Stimulated activated CD8-positive, alpha-beta memory T cell treated with anti-CD3 and anti-CD28 coated beads, Interleukin-12 subunit alpha, Interleukin-12 subunit beta, amount 100 ng/mL, for 1 hour (primary cell): Measurements from ENCODE around the gene EARS2.
"Not testable (repeated sequence)": the region's sequence is repeated elsewhere in the genome, so short reads cannot be mapped to it uniquely, and the experiment has no call there.

Experiments used
- DNase-seq: peaks from one replicate; pipeline ENCODE4 v3.0.0-alpha.2; 2020; ENCODE audit warnings: low read depth

Gene EARS2

DNA sequence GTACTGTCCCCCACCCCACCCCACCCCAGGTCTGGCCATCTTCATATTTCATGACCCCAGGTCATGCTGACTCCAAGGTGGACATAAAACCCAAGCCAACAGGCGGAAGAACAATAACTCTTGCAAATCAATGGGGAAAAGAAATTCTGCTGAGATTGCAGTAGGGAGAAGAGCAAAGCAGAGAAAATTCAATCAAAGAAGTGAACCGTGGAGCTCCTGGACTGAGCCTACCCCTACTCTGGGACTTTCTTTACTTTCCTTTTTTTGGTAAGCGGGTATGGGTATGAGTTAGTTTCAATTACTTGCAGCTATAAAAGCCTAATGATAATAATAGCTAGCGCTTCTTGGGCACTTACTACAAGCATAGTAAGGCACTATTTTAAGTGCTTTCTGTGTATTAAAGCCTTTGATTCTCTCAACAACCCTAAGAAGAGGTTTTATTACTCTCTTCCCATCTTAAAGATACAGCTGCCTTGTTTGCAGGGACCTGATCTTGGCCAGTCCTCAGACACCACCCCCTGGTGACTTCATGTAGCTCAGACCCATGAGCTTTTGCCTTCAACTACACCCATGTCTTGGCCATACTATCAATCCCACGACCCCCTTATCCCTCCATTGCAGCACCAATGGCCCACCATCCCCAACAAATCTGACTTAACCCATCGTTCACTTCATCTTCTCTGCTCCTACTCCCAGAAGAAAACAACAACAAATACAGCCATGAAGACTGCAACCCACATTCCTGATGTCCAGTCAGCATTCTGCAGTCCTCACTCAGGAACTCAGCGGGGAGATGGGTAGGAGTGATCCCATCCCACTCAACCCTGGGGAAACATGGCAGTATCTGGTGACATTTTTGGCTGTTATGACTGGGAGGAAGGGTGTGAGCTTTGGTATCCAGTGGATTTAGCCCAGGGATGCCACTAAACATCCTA lies 51.2 kb downstream of the EARS2 start:
- DNase-seq: no peak

DNA sequence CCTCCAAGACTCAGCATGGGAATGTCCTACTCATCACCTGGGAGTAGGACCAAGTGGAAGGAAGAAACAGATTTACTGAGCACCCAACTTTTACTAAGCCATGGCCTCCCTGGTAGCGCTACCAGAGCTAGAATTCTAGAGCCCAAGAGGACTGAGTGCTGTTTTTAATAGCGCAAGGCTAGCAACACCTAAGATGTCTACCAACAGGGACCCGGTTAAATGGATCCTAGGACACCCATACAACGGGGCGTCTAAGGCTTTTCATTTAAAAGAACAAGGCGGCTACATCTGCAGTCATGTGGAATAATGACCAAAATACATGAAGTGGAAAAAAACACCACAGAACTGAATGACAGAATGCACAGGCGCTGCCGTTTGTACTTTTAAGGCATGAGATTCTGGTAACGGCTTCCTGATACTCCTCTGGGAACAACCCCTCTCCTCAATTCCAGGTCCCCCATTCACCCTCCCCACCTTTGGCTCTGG lies 51.9 kb downstream of the EARS2 start:
- DNase-seq: no peak

DNA sequence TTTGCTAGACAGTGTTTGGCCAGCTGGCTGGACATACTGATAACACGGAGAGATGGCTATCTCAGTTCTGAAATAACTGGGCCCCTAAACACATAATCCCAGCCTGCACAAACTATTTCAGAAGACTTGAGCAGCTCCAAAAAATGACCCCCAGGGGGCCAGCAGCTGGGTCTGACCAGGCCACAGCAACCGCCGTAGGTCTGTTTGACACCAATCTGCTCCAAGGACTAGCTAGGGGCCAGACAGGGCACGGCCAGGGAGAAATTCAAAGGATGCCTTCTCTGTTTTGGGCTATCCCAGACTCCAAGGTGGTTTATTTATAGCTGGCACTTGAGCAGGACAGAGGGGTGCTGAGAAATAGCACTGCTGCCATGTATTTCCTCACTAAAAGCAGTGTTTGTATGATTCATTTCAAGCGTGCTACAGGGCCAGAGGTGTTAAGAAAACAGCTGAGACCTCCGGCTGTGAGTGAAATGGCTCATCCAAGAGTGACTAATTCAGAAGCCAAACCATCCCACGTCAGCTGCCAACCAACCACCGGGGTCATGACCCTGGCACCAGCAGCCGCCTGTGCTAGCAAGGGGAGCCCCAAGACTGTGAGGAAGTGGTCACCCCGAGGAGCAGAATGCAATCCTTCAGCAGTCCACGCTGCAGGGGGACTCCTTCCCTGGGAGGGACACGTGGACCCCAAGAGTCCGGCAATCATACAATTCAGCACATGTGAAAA lies 52.5 kb downstream of the EARS2 start:
- DNase-seq: peak; percentile 38

DNA sequence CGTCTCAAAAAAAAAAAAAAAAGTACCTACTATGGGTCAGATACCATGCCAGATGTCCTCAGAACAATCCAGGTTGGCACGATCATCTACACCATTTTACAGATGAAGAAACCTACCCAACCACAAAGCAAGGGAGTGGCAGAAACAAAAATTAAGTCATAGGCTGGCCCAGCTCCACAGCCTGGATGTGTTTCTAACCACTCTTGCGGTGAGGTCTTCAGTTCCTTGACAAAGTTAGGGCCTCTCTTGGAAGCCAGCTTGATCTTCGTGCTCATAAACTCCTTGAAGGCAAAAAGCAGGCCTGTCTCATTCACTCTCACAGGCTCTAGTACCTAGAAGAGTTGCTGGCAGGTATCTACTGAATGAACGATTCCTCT lies 53.1 kb downstream of the EARS2 start:
- DNase-seq: no peak

DNA sequence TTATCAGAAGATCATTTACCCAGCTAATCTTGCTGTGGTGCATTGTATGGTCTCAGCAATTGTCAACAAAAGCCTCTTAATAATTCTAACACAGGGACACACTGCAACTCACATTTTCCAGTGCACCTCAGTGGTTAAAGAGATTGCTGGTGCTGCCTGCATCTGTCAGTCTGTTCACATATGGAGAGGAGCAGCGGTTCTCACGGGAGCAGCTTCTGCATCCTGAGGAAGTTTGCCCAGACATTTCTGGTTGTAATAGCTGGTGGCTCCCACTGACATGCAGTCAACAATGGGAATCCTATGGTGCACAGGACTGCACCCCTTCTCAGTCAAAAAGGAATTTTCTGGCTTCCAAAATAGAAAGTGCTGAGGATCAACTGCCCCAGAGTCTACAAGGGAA lies 54.7 kb downstream of the EARS2 start:
- no peak for DNase-seq

DNA sequence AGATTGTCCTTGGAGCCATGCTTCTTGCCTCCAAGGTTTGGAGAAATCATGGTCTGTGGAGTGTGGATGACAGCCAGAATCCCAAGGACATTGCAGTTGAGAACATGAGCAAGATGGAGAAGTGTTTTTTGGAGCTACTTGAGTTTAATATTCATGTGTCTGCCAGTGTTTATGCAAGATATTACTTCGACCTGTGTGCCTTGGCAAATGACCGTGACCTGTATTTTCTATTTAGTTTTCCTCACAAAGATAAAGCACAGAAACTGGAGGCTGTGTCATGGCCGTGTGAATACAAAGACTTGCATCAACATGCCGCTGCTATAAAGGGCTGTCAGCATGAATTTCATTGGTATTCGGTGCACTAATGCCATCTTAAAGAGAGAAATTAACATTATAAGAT lies 55.9 kb downstream of the EARS2 start:
- no peak for DNase-seq

DNA sequence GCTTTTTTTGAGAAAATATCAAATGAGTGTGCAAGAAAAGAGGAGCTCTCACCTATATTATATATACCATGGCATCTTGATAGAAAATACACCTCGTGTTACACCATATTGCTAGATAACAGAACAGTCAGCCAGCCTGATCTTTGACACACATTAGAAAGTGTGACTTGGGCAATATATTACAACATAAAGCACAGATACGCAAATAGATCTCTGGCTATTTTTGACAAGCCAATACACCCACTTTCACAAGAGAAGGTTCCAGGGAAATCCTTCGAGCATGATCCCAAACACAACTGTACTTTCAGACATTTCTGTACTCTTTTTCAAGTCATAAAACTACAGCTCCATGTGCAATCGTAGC lies 56.3 kb downstream of the EARS2 start:
- DNase-seq: no peak

DNA sequence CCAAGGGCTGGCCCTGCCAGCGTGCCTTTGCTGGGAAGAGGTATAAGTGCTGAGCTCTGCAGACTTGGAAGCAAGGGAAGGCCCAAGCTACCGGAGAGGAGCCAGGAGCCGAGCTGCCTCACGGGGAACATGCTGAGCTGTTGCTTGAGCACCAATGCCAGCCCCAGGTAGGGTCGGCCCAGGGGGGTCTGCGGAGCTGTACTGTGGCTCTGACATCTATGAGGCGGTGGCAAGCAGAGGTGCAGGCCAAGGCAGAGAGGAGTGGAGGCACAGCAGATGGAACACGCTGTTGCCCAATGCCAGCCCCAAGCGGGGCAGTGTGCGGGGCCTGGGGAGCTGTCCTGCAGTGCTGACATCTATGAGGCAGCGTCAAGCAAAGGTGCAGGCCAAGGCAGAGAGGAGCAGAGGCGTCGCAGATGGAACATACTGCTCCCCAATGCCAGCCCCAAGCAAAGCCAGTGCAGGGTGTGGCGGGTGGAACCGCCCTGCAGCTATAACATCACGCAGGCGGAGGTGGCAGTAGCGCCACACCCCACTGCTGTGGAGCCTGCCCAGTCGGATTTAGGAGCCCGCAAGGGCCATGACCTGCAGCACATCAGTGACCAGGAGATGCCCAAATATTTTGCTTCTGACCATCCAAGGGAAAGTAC lies 56.8 kb downstream of the EARS2 start:
- no peak for DNase-seq

DNA sequence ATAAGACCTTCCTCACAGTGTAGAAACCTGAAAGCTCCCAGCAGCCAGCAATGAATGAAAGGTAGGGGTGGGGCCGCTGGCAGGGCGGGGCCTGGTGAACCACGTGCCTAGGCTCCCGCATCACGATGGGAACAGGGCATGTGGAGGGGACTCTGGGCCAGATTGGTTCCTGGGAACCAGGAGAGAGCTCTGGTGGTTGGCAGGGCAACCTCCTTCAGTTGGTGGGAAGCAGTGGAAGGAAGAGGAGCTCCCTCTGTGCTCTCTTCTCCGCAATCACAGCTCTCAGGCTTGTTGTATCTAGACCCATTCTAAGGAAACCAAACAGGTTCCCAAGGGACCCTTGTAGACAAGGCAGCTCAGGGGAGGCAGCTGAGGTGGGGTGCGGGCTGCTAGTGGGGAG lies 57.3 kb downstream of the EARS2 start:
- no peak for DNase-seq

DNA sequence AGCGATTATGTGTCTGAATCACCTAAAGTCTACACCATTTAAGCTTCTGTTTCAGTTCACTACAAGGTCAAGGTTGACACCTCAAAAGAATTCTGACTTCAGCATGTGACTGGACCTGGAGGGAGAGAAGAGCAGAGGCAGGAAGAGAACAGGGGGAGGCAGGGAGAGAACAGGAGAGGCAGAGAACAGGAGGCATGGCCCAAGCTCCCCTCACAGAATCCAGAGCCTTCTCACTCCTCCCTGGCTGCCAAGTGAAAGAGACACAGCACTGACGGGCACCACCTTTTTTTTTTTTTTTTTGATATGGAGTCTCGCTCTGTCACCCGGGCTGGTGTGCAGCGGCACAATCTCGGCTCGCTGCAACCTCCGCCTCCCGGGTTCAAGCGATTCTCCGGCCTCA lies 58.3 kb downstream of the EARS2 start:
- DNase-seq: no peak

DNA sequence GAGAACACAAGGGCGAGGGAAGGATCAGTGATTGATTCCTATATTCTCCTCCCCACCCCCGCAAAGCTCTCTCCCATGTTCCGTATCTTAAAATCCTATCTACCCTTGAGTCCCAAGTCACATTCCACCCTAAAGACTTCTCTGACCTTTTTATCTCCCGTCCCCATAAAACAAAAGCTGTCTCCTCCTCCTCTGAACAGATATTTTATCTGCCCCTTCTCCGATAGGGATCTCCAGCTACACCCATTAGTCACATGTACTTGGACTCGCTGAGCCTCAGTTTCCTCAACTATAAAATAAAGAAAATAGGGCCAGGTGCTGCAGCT lies 59.6 kb downstream of the EARS2 start:
- DNase-seq: no peak

DNA sequence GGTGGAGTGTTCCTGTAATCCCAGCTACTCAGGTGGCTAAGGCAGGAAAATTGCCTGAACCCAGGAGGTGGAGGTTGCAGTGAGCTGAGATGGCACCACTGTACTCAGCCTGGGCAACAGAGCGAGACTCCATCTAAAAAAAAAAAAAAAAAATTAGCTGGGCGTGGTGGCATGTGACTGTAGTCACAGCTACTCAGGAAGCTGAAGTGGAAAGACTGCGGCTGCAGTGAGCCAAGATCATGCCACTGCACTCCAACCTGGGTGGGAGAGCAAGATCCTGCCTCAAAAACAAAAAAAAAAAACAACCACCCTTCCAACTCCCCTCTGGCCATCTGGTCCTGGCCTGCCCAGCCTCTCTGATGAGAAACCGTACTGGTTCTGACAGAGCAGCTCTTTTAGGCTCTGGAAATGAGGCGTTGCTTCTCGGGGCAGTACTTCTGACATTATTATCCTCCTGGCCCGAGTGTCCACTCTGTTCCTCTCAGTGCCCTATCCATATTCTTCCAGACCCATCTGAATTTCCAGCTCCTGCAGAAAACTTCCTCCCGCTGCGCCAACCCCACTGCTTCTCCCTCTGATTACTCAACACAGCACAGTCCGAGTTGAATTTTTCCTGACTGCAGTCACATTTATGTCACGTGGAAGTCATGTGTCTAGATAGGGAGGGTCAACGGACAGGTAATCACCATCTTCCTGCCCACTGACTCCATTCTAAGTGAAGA lies 60.2 kb downstream of the EARS2 start:
- no peak for DNase-seq

DNA sequence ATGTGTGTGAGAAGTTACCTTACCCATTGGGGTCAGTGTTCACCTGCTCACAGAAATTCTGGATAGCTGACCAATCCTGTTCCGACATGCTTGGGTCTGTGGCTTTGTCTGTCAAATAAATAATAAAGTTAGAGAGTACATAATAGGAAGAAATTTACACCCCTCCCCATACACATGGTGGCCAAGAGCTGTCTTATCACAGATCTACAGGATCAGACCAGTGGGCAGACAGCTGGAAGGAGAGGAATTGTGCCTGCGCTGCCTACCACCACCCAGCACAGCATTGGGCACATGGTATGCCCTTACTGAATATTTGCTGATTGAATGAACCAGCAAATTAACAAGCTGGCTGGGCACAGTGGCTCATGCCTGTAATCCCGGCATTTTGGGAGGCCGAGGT lies 61.5 kb downstream of the EARS2 start:
- no peak for DNase-seq

DNA sequence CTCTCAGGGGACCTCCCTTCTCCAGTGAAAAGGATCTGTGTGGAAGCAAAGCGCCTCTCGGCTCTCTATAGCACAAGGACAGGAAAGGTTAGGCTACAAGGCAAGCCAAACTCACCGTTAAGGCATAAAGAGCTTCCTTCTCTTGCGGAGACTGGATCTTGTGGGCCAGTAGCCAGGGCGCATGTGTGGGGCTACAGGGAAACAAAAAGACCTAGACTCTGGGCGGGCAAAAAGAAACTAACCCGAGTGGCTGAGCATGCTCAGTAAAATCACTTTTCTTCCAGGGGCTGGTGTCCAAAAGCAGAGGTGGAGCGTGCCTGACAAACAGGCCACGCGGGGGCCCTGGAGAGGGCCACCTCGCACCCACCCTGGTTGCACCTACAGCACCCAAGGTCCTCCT lies 63.0 kb downstream of the EARS2 start:
- DNase-seq: no peak

DNA sequence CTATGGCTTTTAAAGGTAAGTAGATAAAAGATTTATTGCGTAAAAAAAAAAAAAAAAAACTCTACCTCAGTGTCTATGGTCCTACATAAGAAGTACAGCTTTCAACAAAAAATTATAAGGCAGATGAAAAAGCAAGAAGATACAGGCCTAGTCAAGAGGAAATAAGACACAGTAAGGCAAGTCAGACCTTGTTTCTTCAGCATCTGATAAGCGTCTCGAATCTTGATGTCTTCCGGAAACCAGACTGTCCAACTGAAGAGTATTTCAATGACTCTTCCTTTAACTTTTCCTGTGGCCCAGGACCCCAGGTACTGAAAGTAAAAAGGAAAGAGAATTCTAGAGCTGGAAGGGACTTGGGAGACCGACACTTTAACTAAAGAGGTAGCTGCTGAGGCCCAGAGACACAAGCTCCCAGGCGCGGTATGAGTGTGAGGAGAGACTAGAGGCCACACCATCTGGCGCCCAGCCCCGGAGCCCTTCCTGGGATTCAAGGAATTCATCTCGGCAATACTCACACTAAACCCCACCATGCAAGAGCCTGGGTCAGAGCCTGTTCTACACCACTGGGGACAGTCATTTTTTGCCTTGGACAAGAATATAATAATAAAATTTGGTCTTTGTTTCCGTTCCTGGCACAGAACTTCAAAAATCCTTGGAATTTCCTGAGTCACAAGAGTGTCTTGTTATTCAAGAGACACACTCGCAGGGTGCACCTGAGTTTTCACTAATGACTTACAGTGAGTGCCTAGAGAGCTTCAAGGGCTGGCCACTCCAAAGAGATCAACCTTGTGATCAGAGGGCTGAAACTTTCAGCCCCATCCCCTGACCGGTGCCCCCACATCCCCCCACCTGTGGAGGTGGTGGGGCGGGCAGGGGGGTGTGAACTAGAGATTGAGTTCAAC lies 65.4 kb downstream of the EARS2 start:
- DNase-seq: no peak

DNA sequence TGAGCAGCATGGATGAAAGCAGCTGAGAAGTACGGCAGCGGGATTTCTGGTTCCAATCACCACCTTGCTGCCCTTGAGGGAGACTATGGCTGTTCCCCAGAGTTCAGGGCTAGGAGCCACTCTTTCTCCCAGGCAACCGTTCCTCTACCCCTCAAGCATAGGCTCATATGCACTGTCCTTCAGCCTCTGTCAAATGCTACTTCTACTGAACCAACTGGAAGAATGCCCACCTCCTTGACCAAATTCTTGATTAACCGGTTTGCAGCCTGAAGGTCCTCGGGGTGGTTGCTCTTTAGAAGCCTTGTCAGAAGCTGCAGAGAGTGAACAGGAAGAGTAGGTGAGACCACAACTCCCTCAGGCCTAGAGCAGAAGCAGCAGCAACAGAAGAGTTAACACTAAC lies 70.7 kb downstream of the EARS2 start:
- DNase-seq: no peak

DNA sequence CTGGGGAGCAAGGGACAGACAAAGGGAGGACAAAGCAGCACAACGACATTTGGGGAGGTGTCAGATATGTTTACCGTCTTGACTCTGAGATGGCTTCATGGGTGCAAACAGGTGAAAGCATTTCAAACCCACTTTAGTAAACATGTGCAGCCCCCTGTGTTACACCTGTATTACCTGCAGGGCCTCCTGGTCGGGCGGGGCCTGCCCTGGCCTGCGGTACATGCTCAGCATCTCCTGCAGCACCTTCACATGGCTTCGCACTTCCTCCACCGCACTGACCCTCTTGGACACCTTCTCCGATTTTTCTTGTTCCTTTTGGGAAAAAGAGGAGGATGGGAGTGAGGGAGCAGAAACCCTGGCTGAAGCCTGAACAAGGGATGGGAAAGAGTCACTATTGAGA lies 71.3 kb downstream of the EARS2 start:
- no peak for DNase-seq

DNA sequence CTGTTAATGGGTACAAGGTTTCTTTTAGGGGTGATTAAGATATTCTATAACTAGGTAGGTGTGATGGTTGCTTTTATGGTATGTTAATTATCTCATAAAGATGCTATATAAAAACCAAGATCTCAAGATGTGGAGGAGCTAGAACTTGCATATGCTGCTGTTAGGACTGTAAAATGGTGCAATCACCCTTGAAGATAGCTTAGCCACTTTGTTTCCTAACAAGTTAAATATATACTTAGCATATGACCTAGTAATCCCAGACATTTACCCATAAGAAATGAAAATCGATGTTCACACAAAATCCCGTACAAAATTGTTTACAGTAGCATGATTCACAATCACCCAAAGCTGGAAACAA lies 71.9 kb downstream of the EARS2 start:
- DNase-seq: no peak

DNA sequence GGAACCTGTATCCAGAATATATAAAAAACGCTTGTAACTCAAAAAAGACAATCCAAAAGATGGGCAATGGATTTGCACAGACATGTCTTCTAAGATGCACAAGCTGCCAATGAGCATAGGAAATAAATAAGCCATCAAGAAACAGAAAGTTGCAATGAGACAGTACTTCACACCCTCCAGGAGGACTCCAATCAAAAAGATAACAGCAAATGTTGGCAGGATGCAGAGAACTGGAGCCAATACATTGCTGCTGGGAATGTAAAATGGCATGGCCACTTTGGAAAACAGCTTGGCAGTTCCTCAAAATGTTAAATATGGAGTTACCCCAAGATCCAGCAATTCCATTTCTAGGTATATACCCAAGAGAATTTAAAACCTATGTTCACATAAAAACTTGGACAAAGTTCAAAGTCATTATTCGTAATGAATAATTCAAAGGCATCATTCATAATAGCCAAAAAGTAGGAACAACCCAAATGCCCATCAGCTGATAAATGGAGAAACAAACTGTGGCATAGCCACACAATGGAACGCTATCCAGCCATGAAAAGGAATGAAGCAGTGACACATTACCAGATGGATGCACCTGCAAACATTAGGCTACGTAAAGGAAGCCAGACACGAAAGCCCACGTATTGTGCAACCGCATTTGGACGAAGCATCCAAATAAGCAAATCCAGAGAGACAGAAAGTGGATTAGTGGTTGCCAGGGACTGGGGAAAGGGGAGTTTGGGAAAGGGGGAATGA lies 72.5 kb downstream of the EARS2 start:
- DNase-seq: no peak

DNA sequence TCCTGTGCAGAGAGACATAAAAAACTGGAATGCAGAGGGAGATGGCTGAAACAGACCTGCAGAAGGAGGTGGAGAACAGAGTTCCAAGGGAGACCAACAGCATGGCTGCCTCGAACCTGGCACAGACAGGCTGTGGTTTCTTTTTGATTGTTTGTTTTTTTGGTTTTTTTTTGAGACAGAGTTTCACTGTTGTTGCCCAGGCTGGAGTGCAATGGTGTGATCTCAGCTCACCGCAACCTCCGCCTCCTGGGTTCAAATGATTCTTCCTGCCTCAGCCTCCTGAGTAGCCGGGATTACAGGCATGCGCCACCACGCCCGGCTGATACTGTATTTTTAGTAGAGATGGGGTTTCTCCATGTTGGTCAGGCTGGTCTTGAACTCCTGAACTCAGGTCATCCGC lies 73.7 kb downstream of the EARS2 start:
- DNase-seq: not testable (repeated sequence)

DNA sequence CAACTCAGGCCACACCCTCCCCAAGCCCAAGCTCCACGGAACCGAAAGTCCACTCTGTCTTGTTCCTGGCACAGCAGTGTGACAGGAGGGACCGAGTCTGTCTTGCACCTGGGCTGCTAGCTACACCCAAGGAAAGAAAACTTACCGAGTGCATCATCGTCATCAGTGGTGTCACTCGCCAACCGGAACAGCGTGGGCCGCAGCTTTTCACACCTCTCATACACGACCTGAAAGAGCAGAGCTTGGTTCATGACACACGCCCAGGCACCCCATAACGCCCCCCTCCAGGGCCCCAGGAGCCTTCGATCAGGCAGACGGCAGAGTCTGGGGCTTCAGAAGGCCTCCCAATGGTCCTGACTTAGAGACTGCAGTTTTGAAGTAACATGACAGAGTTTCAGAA lies 74.4 kb downstream of the EARS2 start:
- no peak for DNase-seq
